ENCODE data around the gene UPK1B.

The UPK1B gene

DNA sequence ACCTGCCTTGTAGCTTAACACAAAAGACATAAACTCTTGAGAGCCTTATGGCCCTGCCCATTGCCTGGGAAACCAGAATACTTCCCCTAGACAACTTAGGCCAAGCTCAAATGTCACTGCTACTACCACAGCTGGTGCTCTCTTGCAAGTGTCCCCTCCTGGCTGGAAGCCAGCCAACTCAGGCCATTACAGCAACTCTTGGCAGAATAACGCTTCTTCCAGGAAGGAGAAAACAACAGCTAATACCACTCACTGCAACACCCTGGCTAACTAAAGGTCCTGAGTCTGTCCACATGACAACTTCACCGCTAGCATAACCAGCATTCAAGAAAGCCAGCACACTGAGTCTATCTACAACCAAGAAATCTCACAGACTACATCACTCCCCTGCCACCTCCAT lies 72.4 kb downstream of the UPK1B start:
- FAIRE-seq (no peak), DNase-seq (ENCODE audit: low spot score) (no peak)
